ENCODE measurements around the gene GOLGA7B. TPM values are rescaled to one million over a fixed set of nuclear protein-coding genes. Genes with fewer than 3 reads are reported as not detected.

GOLGA7B gene
- total and polyA plus RNA-seq, 9 of the 15 experiments (the other 6 are each of a cell fraction or from before 2014, with no cell fraction given): 0.03 to 0.07 (median 0.04) TPM; not detected in 3

DNA sequence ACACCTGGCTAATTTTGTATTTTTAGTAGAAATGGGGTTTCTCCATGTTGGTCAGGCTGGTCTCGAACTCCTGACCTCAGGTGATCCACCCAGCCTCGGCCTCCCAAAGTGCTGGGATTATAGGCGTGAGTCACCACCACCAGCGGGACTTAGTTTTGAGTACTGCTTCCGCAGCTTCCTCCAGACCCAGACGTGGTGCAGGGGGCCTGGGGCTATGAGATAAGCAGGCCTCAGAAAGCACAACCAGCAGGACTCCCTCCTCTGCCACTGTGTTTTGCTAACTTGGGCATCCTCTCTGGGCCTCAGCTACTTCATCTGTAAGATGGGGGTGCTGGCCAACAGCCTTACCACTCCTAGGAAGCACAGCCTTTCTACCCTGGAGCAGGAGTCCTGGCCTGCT is 37.8 kb downstream of the GOLGA7B start:
- Histone ChIP-seq H3K79me2 (ENCODE audit: control insufficient read depth, insufficient read depth, low read length) (no peaks in the 10 kb centered on the region), H3K27ac (ENCODE audit: extremely low read depth, low read depth, low read length) (no peak overlapping the region), H3K4me3 (no peak overlapping the region), H3K36me3 (ENCODE audit: control insufficient read depth, insufficient read depth, low read length) (no peaks in the 10 kb centered on the region), H3K9me1 (ENCODE audit: control insufficient read depth, insufficient read depth, low read length) (no peaks in the 10 kb centered on the region), H3K9ac (ENCODE audit: insufficient read depth in 1 of 2, low read depth in 2 of 2, low read length in 2 of 2) (no peak overlapping the region), H2AFZ (ENCODE audit: low read depth, low read length) (no peak overlapping the region), H3K4me1 (replicated peaks in 1 of 2; ENCODE audit: control insufficient read depth in 2 of 2, insufficient read depth in 2 of 2, low read length in 2 of 2) (peaks cover 14 to 17% of the 10 kb centered on the region in 2 experiments), H3K27me3 (ENCODE audit: control insufficient read depth in 2 of 2, insufficient read depth in 2 of 2, low read length in 2 of 2) (peaks cover 0 to 4% of the 10 kb centered on the region in 2 experiments; a peak in 2 of 5 replicates), H3K4me2 (ENCODE audit: insufficient read depth, low read length) (no peak overlapping the region), H4K20me1 (replicated peaks; ENCODE audit: control insufficient read depth, insufficient read depth, low read length) (no peaks in the 10 kb centered on the region), H3K9me3 (replicated peaks; ENCODE audit: control insufficient read depth, insufficient read depth, low read depth, low read length) (no peaks in the 10 kb centered on the region)
- 5% methylated on average over 4 of the region's 6 CpGs for WGBS (ENCODE audit: insufficient coverage, low coverage, missing lambda C conversion rate)
- FAIRE-seq (peak; percentile 46), ATAC-seq (peak; percentile 60; the same call in 2 of the 3 replicates), DNase-seq (ENCODE audit: extremely low read depth in 1 of 4, low spot score in 3 of 4) (peak; percentile 29 to 70 (median 52))
- ChIA-PET CTCF (ENCODE audit: low intra/inter-chr PET ratio) (no interaction called here), POLR2A (interaction anchor here (0.7 kb wide), 1 partner anchor 103 kb away, joined by 3 read pairs; no protein-coding TSS in a partner anchor)
- BruUV-seq (replicated peaks): no TSS peak
- in situ Hi-C loops (cut with MboI): no loop called here
- intact Hi-C loops (cut with micrococcal nuclease): no loop called here
- no peak for TF ChIP-seq DEAF1 (CRISPR knock-in tag; IDR thresholded peaks at IDR 0.05)
- peak; percentile 24 to 43; a peak in 1 of 4 replicates for TF ChIP-seq TRIM24 (IDR thresholded peaks at IDR 0.05)
- peak; percentile 67 for TF ChIP-seq TAL1 (IDR thresholded peaks at IDR 0.05)
- TF ChIP-seq PHF20 (IDR thresholded peaks at IDR 0.05; ENCODE audit: partially characterized antibody): no peak
- TF ChIP-seq SRF (CRISPR knock-in tag; IDR thresholded peaks at IDR 0.05): no peak
- no peak for TF ChIP-seq RHOXF2B (CRISPR knock-in tag; conservative IDR thresholded peaks at IDR 0.05)
- peak; percentile 41 to 71 for TF ChIP-seq KDM1A (IDR thresholded peaks at IDR 0.05)
- peak; percentile 82 for TF ChIP-seq TCF3 (CRISPR knock-in tag; IDR thresholded peaks at IDR 0.05)
- no peak for TF ChIP-seq TRIM28 (IDR thresholded peaks at IDR 0.05)
- TF ChIP-seq AFF1 (IDR thresholded peaks at IDR 0.05; ENCODE audit: low read depth in 1 of 2, partially characterized antibody in 2 of 2): no peak
- no peak for TF ChIP-seq PHB2 (IDR thresholded peaks at IDR 0.05; ENCODE audit: low read depth)
- TF ChIP-seq ZNF197 (CRISPR knock-in tag; IDR thresholded peaks at IDR 0.05; ENCODE audit: low read depth): no peak
- peak; percentile 87 for TF ChIP-seq ARID1B (IDR thresholded peaks at IDR 0.05)
- no peak for TF ChIP-seq YY1 (IDR thresholded peaks at IDR 0.05; ENCODE audit: borderline replicate concordance in 1 of 3, control insufficient read depth in 1 of 3, extremely low read depth in 1 of 3, insufficient read depth in 3 of 3, insufficient read length in 1 of 3, insufficient replicate concordance in 2 of 3, low read depth in 1 of 3, low read length in 2 of 3)
- peak; percentile 76; the same call in 1 of the 2 replicates for TF ChIP-seq ADNP (tag; IDR thresholded peaks at IDR 0.05)
- peak; percentile 63; the same call in 1 of the 2 replicates for TF ChIP-seq SMARCE1 (IDR thresholded peaks at IDR 0.05)
- no peak for TF ChIP-seq ZNF165 (CRISPR knock-in tag; IDR thresholded peaks at IDR 0.05; ENCODE audit: borderline replicate concordance)
- 0 out of 2 replicates have a peak, but pooled peaks have one; percentile 45 for TF ChIP-seq JUND (IDR thresholded peaks at IDR 0.05; ENCODE audit: borderline replicate concordance, low read depth, low read length)
- peak; percentile 49; the same call in 2 of the 3 replicates for TF ChIP-seq JUND (tag; IDR thresholded peaks at IDR 0.05; ENCODE audit: borderline replicate concordance, low read depth, low read length)

Data from K562 (cell line).